Hematopoietic multipotent progenitor cell (in vitro differentiated cells): ENCODE results near the gene ATG9A. TPM values are rescaled to one million over a fixed set of nuclear protein-coding genes. Genes with fewer than 3 reads are reported as not detected.
"Not testable (repeated sequence)": the region's sequence is repeated elsewhere in the genome, so short reads cannot be mapped to it uniquely, and the experiment has no call there.

Experiments
- DNase-seq, 3 donors: peaks; one replicate each; pipeline ENCODE4 v3.0.0-alpha.2; 2011 to 2015; ENCODE audit warnings: low read depth in 2 of 3, low spot score in 2 of 3
- total RNA-seq: library from RNA; depleted of rRNA; stranded (reverse); fragments of >200 nt; gene quantifications from one replicate; pipeline ENCODE4 v1.2.3, GENCODE V29; 2012

Gene ATG9A
- total RNA-seq, 1 donor, result 56.8 TPM

- no peak for DNase-seq
Observed at GRCh38 chr2:219207134-219207883, 22.1 kb downstream of the ATG9A start.

- peak; percentile 96 to 97 (median 96) for DNase-seq
Observed at GRCh38 chr2:219206328-219207133, 22.9 kb downstream of the ATG9A start, which contains the start of gene ZFAND2B. TSS of gene ZFAND2B (plus strand) at chr2:219206782. CDS start at chr2:219206988, 206 bp downstream.

- no peak for DNase-seq
Observed at GRCh38 chr2:219205981-219206327, 23.5 kb downstream of the ATG9A start.

- DNase-seq, result no peak
Observed at GRCh38 chr2:219205165-219205538, 24.3 kb downstream of the ATG9A start.

GRCh38 chr2:219204425-219205164 lies 24.8 kb downstream of the ATG9A start:
- DNase-seq, result no peak

- DNase-seq, result not testable (repeated sequence)
Observed at GRCh38 chr2:219201331-219201730, 28.1 kb downstream of the ATG9A start.

- not testable (repeated sequence) for DNase-seq
Observed at GRCh38 chr2:219200502-219201326, 28.7 kb downstream of the ATG9A start.

GRCh38 chr2:219199470-219200211 lies 29.8 kb downstream of the ATG9A start:
- DNase-seq, result no peak

- no peak for DNase-seq
Observed at GRCh38 chr2:219198974-219199373, 30.5 kb downstream of the ATG9A start.

- no peak for DNase-seq
Observed at GRCh38 chr2:219197388-219197787, 32.0 kb downstream of the ATG9A start.

GRCh38 chr2:219186754-219187456 lies 42.5 kb downstream of the ATG9A start:
- no peak for DNase-seq

GRCh38 chr2:219184121-219184520 lies 45.3 kb downstream of the ATG9A start:
- DNase-seq, result no peak

- no peak for DNase-seq
Observed at GRCh38 chr2:219183151-219183772, 46.2 kb downstream of the ATG9A start.

- DNase-seq, result peak in 1 of 3 donors; percentile 27
Observed at GRCh38 chr2:219182331-219183150, 46.9 kb downstream of the ATG9A start.

GRCh38 chr2:219181531-219181930 lies 47.9 kb downstream of the ATG9A start:
- DNase-seq, result no peak

- no peak for DNase-seq
Observed at GRCh38 chr2:219180961-219181360, 48.5 kb downstream of the ATG9A start.

GRCh38 chr2:219179601-219180465 lies 49.6 kb downstream of the ATG9A start:
- no peak for DNase-seq
